Nephron progenitor cell (in vitro differentiated cells): ENCODE results near the gene ATP6V1E1.

Experiments
- DNase-seq: peaks from one replicate; pipeline ENCODE4 v3.0.0; 2021
- H3K27ac Mint-ChIP-seq: 2 replicates; pipeline ENCODE4 v1.8.0; 2021; ENCODE audit warnings: mild to moderate bottlenecking, moderate library complexity, mixed read lengths
- H3K27me3 Mint-ChIP-seq: 2 replicates; pipeline ENCODE4 v1.8.0; 2021; ENCODE audit warnings: mild to moderate bottlenecking, low read depth, mixed read lengths; ENCODE audit not compliant: poor library complexity
- H3K36me3 Mint-ChIP-seq: 2 replicates; pipeline ENCODE4 v1.8.0; 2021; ENCODE audit warnings: low read depth, mixed read lengths
- H3K4me1 Mint-ChIP-seq: 2 replicates; pipeline ENCODE4 v1.8.0; 2021; ENCODE audit warnings: mixed read lengths
- H3K4me3 Mint-ChIP-seq: 2 replicates; pipeline ENCODE4 v1.8.0; 2021; ENCODE audit warnings: mild to moderate bottlenecking, moderate library complexity, mixed read lengths
- H3K9me3 Mint-ChIP-seq: 2 replicates; pipeline ENCODE4 v1.8.0; 2021; ENCODE audit warnings: mild to moderate bottlenecking, moderate library complexity, mixed read lengths
- TF ChIP-seq, protein P1 (sequence below): fragments of 200-600 bp; sonication (generic); IDR thresholded peaks from 2 replicates; pipeline ENCODE4 v1.5.0; 2021; ENCODE audit warnings: antibody characterized with exemption

Gene ATP6V1E1

GRCh38 chr22:17631076-17631565, 2.6 kb upstream of the ATP6V1E1 start:
- no peak for DNase-seq
- Mint-ChIP-seq H3K9me3 (no peaks in the 10 kb centered on the region), H3K27me3 (peaks cover 4% of the 10 kb centered on the region), H3K36me3 (no peaks in the 10 kb centered on the region), H3K4me3 (peak overlapping the region; percentile 57), H3K27ac (no peak overlapping the region), H3K4me1 (peaks cover 30% of the 10 kb centered on the region)
- TF ChIP-seq, protein P1, sequence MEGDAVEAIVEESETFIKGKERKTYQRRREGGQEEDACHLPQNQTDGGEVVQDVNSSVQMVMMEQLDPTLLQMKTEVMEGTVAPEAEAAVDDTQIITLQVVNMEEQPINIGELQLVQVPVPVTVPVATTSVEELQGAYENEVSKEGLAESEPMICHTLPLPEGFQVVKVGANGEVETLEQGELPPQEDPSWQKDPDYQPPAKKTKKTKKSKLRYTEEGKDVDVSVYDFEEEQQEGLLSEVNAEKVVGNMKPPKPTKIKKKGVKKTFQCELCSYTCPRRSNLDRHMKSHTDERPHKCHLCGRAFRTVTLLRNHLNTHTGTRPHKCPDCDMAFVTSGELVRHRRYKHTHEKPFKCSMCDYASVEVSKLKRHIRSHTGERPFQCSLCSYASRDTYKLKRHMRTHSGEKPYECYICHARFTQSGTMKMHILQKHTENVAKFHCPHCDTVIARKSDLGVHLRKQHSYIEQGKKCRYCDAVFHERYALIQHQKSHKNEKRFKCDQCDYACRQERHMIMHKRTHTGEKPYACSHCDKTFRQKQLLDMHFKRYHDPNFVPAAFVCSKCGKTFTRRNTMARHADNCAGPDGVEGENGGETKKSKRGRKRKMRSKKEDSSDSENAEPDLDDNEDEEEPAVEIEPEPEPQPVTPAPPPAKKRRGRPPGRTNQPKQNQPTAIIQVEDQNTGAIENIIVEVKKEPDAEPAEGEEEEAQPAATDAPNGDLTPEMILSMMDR = no peak

GRCh38 chr22:17629641-17630040, 1.1 kb upstream of the ATP6V1E1 start:
- Mint-ChIP-seq H3K9me3 (no peaks in the 10 kb centered on the region), H3K27me3 (peaks cover 4% of the 10 kb centered on the region), H3K4me1 (peaks cover 30% of the 10 kb centered on the region), H3K27ac (no peak overlapping the region), H3K4me3 (peak overlapping the region; percentile 93), H3K36me3 (no peaks in the 10 kb centered on the region)
- TF ChIP-seq, protein P1 = no peak
- no peak for DNase-seq

- peak overlapping the region; percentile 93 for H3K4me3 Mint-ChIP-seq
- peaks cover 29% of the 10 kb centered on the region for H3K4me1 Mint-ChIP-seq
- peak overlapping the region; percentile 94 for H3K27ac Mint-ChIP-seq
- peaks cover 4% of the 10 kb centered on the region for H3K27me3 Mint-ChIP-seq
- TF ChIP-seq, protein P1 = no peak
- H3K36me3 Mint-ChIP-seq = peaks cover under 1% of the 10 kb centered on the region
- no peaks in the 10 kb centered on the region for H3K9me3 Mint-ChIP-seq
- no peak for DNase-seq
Measured at GRCh38 chr22:17629173-17629489, 582 bp upstream of the ATP6V1E1 start.

GRCh38 chr22:17627961-17628405, 566 bp downstream of the ATP6V1E1 start:
- no peaks in the 10 kb centered on the region for H3K9me3 Mint-ChIP-seq
- H3K27me3 Mint-ChIP-seq = peaks cover 4% of the 10 kb centered on the region
- peak overlapping the region; percentile 93 for H3K4me3 Mint-ChIP-seq
- DNase-seq = no peak
- no peak overlapping the region for H3K27ac Mint-ChIP-seq
- peaks cover 17% of the 10 kb centered on the region for H3K4me1 Mint-ChIP-seq
- TF ChIP-seq, protein P1 = no peak
- H3K36me3 Mint-ChIP-seq = peaks cover 10% of the 10 kb centered on the region

GRCh38 chr22:17613280-17613679, 15.3 kb downstream of the ATP6V1E1 start:
- H3K27me3 Mint-ChIP-seq = no peaks in the 10 kb centered on the region
- peak overlapping the region; percentile 95 for H3K27ac Mint-ChIP-seq
- no peak for DNase-seq
- H3K4me3 Mint-ChIP-seq = no peak overlapping the region
- no peaks in the 10 kb centered on the region for H3K9me3 Mint-ChIP-seq
- TF ChIP-seq, protein P1 = no peak
- peaks cover 70% of the 10 kb centered on the region for H3K36me3 Mint-ChIP-seq
- no peaks in the 10 kb centered on the region for H3K4me1 Mint-ChIP-seq

- Mint-ChIP-seq H3K27ac (peak overlapping the region; percentile 36), H3K36me3 (peaks cover 58% of the 10 kb centered on the region), H3K4me3 (no peak overlapping the region), H3K27me3 (no peaks in the 10 kb centered on the region), H3K9me3 (no peaks in the 10 kb centered on the region), H3K4me1 (no peaks in the 10 kb centered on the region)
- DNase-seq = no peak
- TF ChIP-seq, protein P1 = no peak
Measured at GRCh38 chr22:17612057-17612456, 16.5 kb downstream of the ATP6V1E1 start.
